GM12865 (cell line): Measurements from ENCODE around the gene KCTD18.

Experiments
- DNase-seq: peaks from one replicate; pipeline ENCODE4 v3.0.0; 2010; ENCODE audit warnings: low read depth
- H3K4me3 ChIP-seq: 2 replicates; pipeline ENCODE4 v1.5.1; 2011; ENCODE audit warnings: mild to moderate bottlenecking, low read depth, low read length, control low read depth
- CTCF ChIP-seq: IDR thresholded peaks from 2 replicates; pipeline ENCODE4 v1.5.1; 2011; ENCODE audit warnings: low read length, control low read depth, low read depth, inconsistent platforms; ENCODE audit not compliant: insufficient read depth; ENCODE audit errors: missing control alignments

Gene KCTD18

GRCh38 chr2:200509612-200510433 is at the start of gene KCTD18:
KCTD18 (minus strand) TSS chr2:200510068; CDS start chr2:200507016, 3,052 bp downstream.
- peak within 1 kb of the TSS; percentile 83 for H3K4me3 ChIP-seq
- DNase-seq: peak; percentile 96
- peak; percentile 90 for TF ChIP-seq CTCF

- no peak for TF ChIP-seq CTCF
- no peak for DNase-seq
- H3K4me3 ChIP-seq: no peak overlapping the region
Observed at GRCh38 chr2:200540793-200541192, 30.9 kb upstream of the KCTD18 start.

- no peak overlapping the region for H3K4me3 ChIP-seq
- no peak for TF ChIP-seq CTCF
- DNase-seq: no peak
Observed at GRCh38 chr2:200538139-200538538, 28.3 kb upstream of the KCTD18 start.

- no peak overlapping the region for H3K4me3 ChIP-seq
- no peak for DNase-seq
Observed at GRCh38 chr2:200534572-200534971, 24.7 kb upstream of the KCTD18 start.

GRCh38 chr2:200533754-200534153 is 23.9 kb upstream of the KCTD18 start:
- no peak for TF ChIP-seq CTCF
- H3K4me3 ChIP-seq: no peak overlapping the region
- DNase-seq: no peak

More at GRCh38 chr2:200534572-200534971, 24.7 kb upstream of the KCTD18 start:
- TF ChIP-seq CTCF: no peak

- no peak for DNase-seq
- TF ChIP-seq CTCF: no peak
- no peak overlapping the region for H3K4me3 ChIP-seq
Observed at GRCh38 chr2:200528228-200528627, 18.4 kb upstream of the KCTD18 start.
